GM21381 (cell line): ENCODE measurements around the gene CCS.
A peak's percentile ranks its signal among the peaks of the same experiment; 100 is the strongest.
"Not testable (repeated sequence)": the region's sequence is repeated elsewhere in the genome, so short reads cannot be mapped to it uniquely, and the experiment has no call there.

Experiments used
- ATAC-seq: cut with Tn5 transposase; IDR thresholded peaks from one replicate; pipeline ENCODE4 v1.9.1; 2021; ENCODE audit warnings: mild to moderate bottlenecking, moderate library complexity; ENCODE audit not compliant: unreplicated experiment

Gene CCS

DNA sequence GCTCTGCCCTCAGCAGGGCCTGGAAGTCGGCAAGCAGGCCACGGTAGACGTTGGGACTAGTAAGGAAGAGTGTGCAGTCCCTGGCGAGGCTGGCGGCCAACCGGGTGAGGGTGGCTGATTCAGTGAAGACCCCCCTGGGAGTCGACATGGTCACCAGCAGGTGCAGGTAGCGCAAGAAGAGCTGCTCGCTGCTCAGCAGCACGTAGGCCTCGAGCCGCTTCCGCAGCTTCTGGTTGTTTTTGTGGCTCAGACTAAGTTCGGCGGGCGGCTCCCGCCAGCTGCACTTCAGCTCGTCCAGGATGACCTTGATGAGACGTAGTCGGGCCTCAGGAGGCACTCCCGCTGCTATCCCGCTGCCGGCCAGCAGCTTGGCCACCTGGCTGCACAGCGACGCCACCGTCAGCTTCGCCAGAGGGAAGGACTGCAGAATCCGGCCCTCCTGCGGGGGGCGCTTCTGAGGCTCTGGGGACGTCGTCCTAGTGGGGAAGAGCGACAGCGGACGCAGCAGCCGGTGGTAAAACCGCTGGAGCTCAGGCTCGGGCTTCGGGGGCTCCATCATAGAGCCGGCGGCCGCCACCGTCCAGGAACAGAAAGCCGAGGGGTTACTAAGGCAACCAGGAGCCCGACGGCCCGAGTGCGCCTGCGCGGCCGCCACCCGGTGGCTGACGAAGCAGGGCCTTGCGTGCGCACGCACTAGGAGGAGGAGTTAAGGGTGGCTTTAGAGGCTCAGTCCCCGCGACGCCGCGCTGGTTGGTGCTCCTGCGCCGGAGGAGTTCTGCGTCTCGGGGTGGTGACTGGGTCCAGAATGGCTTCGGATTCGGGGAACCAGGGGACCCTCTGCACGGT is at the start of gene CCS, which contains the start of gene CCDC87:
Gene CCS, plus strand, starts transcription at position 729 of the 846 bp plus-strand sequence. Its CDS starts 77 bp downstream, at position 806.
Gene CCDC87, minus strand, starts transcription at position 607 of the 846 bp plus-strand sequence. Its CDS starts 48 bp downstream, at position 559.
- ATAC-seq: peak; percentile 90

DNA sequence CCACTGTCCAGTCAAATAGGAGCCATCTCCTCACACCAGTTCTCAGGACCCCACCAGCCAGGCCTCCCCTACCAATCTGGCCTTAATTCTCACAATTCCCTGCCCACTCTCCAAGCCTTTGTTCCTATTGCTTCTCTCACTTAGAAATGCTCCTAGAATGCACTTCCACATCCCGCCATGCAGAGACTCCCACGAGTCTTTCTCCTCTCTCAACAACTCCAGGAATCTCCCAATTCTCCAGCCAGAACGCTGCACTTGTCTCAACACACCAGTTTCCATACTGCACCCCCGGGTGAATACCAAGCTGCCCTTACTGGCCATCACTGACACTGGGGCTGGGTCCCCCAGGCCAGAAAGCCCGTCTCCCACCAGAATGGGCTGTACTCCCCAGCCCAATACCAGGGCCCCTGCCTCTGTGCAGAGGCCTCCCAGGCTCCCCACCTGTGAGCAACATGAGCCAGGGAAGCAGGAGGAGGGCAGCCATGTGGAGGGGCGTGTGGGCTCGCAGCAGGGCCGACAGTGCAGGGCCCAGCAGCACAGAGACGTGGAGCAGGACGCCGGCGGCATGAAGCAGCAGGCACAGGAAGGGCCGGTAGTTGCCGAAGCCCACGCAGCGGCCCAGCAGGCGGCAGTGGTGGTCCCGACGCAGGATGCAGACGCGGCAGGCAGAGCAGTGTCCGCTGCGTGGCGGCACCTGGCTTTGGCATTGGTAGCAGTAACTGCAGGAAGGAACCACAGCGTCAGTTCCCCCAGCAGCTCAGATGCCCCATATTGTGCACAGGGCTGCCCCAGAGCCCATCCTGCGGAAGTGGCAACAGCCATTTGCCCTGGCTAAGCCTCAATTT is 49.5 kb upstream of the CCS start:
- ATAC-seq: no peak

- ATAC-seq: not testable (repeated sequence)
Observed at GRCh38 chr11:66544952-66545351, 48.0 kb upstream of the CCS start.

DNA sequence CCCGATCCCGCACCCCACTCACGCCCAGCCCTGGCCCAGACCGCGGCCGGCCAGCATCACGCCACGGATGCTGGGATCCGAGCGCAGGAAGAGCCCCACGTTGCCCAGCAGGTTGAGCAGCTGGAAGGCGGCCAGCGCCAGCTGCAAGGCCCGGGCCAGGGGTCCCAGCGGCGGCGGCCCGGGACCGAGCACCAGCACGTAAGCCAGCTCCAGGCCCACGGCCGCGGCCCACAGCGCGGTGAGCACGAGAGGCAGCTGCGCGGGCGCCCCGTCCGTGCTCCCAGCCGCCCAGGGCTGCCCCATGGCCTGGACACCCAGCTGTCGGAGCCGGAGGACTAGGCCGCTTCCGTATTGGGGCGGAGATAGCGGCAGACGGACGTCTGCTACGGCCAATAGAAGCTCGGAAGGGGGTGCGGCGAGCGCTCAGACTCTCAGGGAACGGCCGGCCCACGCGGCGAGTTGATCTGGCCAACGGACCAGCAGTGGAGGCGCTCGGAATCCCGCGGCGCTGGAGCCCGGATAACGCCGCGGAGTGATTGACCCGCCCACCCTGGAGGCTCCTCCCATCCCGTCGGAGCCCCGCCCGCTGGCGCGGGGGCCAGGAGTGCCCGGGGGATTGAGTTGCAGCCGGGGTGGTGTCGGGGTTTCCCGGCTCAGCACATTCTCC is 47.2 kb upstream of the CCS start, which contains the start of gene ZDHHC24:
Gene ZDHHC24, minus strand, starts transcription at position 348 of the 667 bp plus-strand sequence. Its CDS starts 45 bp downstream, at position 303.
- ATAC-seq: peak; percentile 82

DNA sequence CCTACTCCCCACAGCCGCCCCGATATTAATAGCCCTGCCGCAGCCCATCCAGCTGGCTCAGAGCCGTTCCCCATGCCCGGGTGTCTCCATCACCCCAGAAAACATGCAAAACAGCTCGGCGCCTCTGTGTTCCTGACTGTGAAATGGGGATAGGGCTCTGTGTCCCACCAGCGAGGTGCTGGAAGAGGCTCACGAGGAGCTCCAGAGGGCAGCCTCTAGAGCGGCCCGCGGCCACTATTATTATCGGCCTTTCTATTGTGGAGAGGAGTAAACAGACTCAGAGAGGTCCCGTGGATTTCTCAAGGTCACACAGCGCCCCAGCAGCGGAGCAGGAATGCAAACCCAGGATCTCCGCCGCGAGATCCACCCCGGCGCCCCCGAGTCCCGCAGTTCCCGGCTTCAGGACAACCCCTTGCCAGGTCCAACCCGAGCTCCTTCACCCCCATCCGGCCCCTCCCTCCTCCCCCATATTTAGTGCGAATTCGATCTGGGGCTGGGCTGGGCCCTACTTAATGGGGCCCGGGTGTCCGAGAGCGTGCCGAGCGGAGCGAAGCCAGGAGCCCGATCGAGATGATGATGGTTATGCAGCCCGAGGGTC is 46.5 kb upstream of the CCS start, which contains the start of gene ACTN3:
Gene ACTN3, plus strand, starts transcription at position 536 of the 598 bp plus-strand sequence. Its CDS starts 35 bp downstream, at position 571.
- ATAC-seq: no peak

- ATAC-seq: no peak
Observed at GRCh38 chr11:66546966-66547661, 45.9 kb upstream of the CCS start.

DNA sequence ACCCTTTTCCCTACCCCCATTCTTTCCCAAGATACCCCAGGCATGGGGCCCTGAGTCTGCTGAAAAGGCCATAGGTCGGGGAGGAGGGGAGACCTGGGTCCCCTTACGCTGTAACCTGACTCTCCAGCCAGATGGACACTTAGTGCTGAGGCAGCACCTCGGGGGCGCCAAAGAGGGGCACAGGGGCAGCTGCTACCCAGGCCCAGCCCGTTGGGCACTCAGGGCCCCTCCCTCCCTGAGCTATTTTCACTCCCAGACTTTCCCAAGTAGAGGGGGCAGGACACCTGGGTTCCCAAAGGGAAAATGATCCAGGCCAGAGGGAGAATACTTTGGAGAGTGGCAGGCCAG is 45.3 kb upstream of the CCS start:
- no peak for ATAC-seq

GRCh38 chr11:66548041-66548440 is 44.9 kb upstream of the CCS start:
- no peak for ATAC-seq

- ATAC-seq: no peak
Observed at GRCh38 chr11:66548774-66549630, 44.0 kb upstream of the CCS start.

DNA sequence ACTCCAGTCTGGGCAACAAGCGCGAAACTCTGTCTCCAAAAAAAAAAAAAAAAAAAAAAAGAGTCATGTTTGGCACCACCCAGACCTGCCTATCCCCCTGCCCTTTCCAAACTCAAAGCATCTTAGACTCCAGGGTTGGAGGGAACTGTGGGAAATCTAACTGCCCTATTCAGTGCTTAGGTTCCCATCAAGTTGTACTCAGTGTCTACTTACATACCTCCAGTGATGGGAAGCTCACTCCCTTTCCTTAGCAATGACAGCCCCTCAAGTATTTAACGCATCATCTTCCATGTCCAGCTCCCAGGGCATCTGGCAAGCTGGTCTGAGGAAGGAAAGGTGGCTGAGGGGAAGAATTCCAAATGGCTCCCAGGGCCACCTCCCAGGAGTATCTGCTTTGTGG is 43.3 kb upstream of the CCS start:
- no peak for ATAC-seq

DNA sequence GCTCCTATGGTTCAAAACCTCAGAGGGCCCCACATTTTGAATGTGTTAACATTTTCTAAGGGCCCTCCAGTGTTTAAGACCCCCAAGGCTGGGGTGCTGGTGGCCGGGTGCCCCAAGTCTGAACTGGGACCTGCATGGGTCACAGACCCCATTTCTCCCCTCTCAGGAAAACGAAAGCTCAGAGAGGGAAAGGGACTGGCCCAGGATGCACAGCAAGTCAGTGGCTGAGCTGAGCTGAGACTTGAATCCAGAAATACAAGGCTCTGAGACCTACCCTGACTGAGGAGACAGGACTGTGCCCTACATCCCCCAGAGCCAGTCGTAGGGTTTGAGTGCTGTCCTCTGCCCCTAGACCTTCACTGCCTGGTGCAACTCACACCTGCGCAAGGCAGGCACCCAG is 42.1 kb upstream of the CCS start:
- ATAC-seq: no peak

GRCh38 chr11:66554602-66555001 is 38.4 kb upstream of the CCS start:
- no peak for ATAC-seq

DNA sequence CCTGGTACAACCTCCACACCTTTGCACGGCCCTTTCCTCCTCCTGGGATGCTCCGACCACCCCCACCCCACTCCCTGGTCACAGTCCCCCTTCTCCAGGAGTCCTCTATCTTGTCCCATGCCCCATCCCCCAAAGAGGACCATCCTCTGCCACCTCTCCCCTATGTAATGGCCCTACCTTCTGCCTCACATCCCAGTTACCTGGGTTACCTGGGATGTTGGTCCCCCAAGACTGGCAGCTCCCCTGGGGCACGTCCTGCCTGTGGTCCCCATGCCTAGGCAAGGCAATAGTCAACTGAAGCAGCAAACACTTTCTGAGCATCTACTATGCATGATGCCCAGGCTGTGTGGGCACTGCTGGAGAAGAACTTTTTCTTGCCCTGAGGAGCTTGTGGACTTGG is 37.6 kb upstream of the CCS start:
- no peak for ATAC-seq

DNA sequence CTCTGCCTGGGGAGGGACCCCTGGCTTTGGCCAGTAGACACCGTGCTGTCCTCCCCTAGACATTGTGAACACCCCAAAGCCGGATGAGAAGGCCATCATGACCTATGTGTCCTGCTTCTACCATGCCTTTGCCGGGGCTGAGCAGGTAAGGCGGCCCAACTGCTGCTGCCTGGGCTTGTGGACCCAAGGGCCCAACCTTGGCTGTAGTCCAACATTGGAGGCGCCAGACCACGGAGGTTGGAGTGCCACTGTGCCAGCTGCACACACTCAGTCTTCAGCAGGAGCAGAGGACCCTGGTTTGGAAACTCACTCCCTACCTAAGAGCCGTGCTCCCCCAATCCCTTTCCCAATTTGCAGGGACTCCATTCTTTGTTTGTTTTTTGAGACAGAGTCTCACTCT is 36.9 kb upstream of the CCS start:
- no peak for ATAC-seq

DNA sequence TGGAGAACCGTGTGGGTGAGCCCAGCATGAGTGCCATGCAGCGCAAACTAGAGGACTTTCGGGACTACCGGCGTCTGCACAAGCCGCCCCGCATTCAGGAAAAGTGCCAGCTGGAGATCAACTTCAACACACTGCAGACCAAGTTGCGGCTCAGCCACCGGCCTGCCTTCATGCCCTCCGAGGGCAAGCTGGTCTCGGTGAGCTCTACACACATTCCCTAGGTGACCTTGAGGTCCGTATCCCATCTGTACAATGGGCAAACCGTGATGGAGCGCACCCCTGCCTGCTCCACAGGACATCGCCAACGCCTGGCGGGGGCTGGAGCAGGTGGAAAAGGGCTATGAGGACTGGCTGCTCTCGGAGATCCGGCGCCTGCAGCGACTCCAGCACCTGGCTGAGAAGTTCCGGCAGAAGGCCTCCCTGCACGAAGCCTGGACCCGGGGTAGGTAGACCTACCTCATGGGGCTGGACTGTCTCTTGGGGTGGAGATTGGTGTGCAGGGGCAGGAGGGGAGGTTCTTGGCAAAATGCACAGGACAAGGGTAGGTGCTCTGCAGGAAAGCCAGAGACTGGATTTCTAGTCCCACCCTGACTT is 35.2 kb upstream of the CCS start:
- ATAC-seq: no peak

DNA sequence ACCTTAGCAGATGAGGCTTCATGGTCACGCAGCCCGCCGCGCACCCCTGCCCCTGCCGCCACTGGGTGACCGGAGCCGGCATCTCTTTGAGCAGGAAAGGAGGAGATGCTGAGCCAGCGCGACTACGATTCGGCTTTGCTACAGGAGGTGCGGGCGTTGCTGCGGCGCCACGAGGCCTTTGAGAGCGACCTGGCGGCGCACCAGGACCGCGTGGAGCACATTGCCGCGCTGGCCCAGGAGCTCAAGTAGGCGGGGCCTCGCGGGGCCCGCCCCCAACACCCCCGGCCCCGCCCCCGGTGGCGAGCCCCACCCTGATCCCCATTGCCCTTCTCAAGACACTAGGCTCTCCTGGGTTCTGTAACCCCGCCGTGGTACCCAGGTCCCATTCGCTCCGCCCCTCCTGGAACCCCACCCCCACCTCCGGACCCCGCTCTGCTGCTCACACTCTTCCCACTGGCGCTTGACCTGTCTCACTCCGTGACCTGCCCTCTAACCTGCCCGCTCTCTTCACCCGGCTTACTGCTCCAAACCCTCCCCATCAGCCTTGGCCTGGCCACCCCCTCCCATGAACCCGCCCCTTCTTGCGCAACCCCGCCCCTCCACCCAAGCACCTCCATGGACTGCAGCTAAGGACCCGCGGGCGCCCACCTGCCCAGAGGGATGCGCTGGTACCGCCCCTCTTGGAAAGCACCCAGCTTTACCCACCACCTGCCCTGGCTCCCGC is 33.7 kb upstream of the CCS start:
- ATAC-seq: no peak

GRCh38 chr11:66559866-66560676 is 32.9 kb upstream of the CCS start:
- ATAC-seq: no peak
